Endothelial cell of umbilical vein (primary cell): Measurements from ENCODE around the gene XKR8. TPM values are rescaled to one million over a fixed set of nuclear protein-coding genes. Genes with fewer than 3 reads are reported as not detected.

Experiments
- BruUV-seq: library from RNA; stranded (reverse); fragments of 400-500 nt; replicated peaks from 2 replicates; lab custom pipeline; 2021; lab: Mats Ljungman, UMichigan
- CTCF ChIA-PET: fragments of 300-600, 350-600 bp; sonication (Branson Sonifier 250); formaldehyde crosslinking; loops from one replicate; lab custom pipeline; 2021; ENCODE audit warnings: antibody characterized with exemption, inconsistent platforms; lab: Charles Lee
- POLR2A ChIA-PET: fragments of 300-600, 350-600 bp; sonication (Branson Sonifier 250); formaldehyde crosslinking; loops from one replicate; lab custom pipeline; 2021; ENCODE audit warnings: antibody characterized with exemption, inconsistent platforms; lab: Charles Lee
- DNase-seq: peaks from one replicate; pipeline ENCODE4 v3.0.0-alpha.2; 2011; ENCODE audit warnings: low read depth, low spot score
- FAIRE-seq: peaks from 2 replicates; lab custom pipeline; 2011; peaks lifted over from hg19 to GRCh38; lab: Jason Lieb, UNC
- H2AFZ ChIP-seq: 2 replicates; pipeline ENCODE4 v1.6.0; 2012; ENCODE audit warnings: low read depth, low read length, control low read depth, inconsistent platforms
- H3K27ac ChIP-seq: 2 replicates; pipeline ENCODE4 v1.5.1; 2011; ENCODE audit warnings: low read depth, mild to moderate bottlenecking, control low read depth, low read length, moderate library complexity; ENCODE audit not compliant: insufficient read depth
- H3K27me3 ChIP-seq, 2 experiments: 2 replicates each; pipeline versions ENCODE4 v1.6.0 to v1.6.1; 2011; ENCODE audit warnings: low read length in 2 of 2, mixed read lengths in 1 of 2; ENCODE audit not compliant: control insufficient read depth in 2 of 2, insufficient read depth in 2 of 2
- H3K36me3 ChIP-seq, 2 experiments: 2 replicates in 1 of 2; 3 replicates in 1 of 2; pipeline ENCODE4 v1.5.1; 2011; ENCODE audit warnings: low read length in 2 of 2, mild to moderate bottlenecking in 1 of 2, moderate library complexity in 1 of 2; ENCODE audit not compliant: control insufficient read depth in 2 of 2, insufficient read depth in 2 of 2; ENCODE audit errors: extremely low read depth in 1 of 2
- H3K4me1 ChIP-seq: 3 replicates; pipeline ENCODE4 v1.5.1; 2011; ENCODE audit warnings: mild to moderate bottlenecking, low read length; ENCODE audit not compliant: control insufficient read depth, insufficient read depth; ENCODE audit errors: extremely low read depth
- H3K4me2 ChIP-seq: 2 replicates; pipeline ENCODE4 v1.6.1; 2011; ENCODE audit warnings: low read length, control low read depth, mixed read lengths; ENCODE audit not compliant: insufficient read depth
- H3K4me3 ChIP-seq, 3 experiments: fragments of 200-600 bp in 1 of 3; sonication (generic), shearing (Covaris generic) in 1 of 3; replicated peaks in 1 of 3; 2 replicates each; pipeline ENCODE4 v1.5.1; 2011 to 2016; ENCODE audit warnings: control low read depth in 3 of 3, low read length in 3 of 3, mild to moderate bottlenecking in 2 of 3, inconsistent platforms in 1 of 3, low read depth in 1 of 3, moderate library complexity in 1 of 3; ENCODE audit not compliant: insufficient read depth in 1 of 3
- H3K79me2 ChIP-seq: 2 replicates; pipeline ENCODE4 v1.6.0; 2012; ENCODE audit warnings: low read length, inconsistent platforms; ENCODE audit not compliant: control insufficient read depth, insufficient read depth
- H3K9ac ChIP-seq: replicated peaks from 2 replicates; pipeline ENCODE3; 2011; ENCODE audit warnings: low read length, control low read depth; ENCODE audit not compliant: insufficient read depth; ENCODE audit errors: extremely low read depth
- H3K9me1 ChIP-seq: replicated peaks from 3 replicates; pipeline ENCODE4 v1.6.0; 2011; ENCODE audit warnings: mild to moderate bottlenecking, low read length; ENCODE audit not compliant: control insufficient read depth, insufficient read depth; ENCODE audit errors: extremely low read depth
- H3K9me3 ChIP-seq: replicated peaks from 2 replicates; pipeline ENCODE4 v1.5.1; 2012; ENCODE audit warnings: low read length, inconsistent platforms; ENCODE audit not compliant: control insufficient read depth, insufficient read depth
- H4K20me1 ChIP-seq: replicated peaks from 2 replicates; pipeline ENCODE3; 2011; ENCODE audit warnings: mild to moderate bottlenecking, low read length; ENCODE audit not compliant: control insufficient read depth, insufficient read depth; ENCODE audit errors: extremely low read depth
- EZH2 ChIP-seq: IDR thresholded peaks from 2 replicates; pipeline ENCODE4 v1.6.1; 2012; ENCODE audit warnings: borderline replicate concordance, low read depth, mild to moderate bottlenecking, moderate library complexity, low read length, inconsistent platforms; ENCODE audit not compliant: severe bottlenecking
- FOS ChIP-seq: IDR thresholded peaks from 2 replicates; pipeline ENCODE4 v1.6.1; 2011; ENCODE audit warnings: mild to moderate bottlenecking, low read length, moderate library complexity, borderline replicate concordance; ENCODE audit not compliant: insufficient read depth
- GATA2 ChIP-seq: IDR thresholded peaks from 2 replicates; pipeline ENCODE4 v1.7.0; 2011; ENCODE audit warnings: low read depth, mild to moderate bottlenecking, moderate library complexity, mixed read lengths, low read length; ENCODE audit not compliant: insufficient read length, insufficient read depth
- JUN ChIP-seq: IDR thresholded peaks from 2 replicates; pipeline ENCODE4 v1.6.1; 2011; ENCODE audit warnings: borderline replicate concordance, low read depth; ENCODE audit not compliant: insufficient read length, insufficient read depth
- MYC ChIP-seq: IDR thresholded peaks from one replicate; pipeline ENCODE4 v1.6.1; 2011; ENCODE audit warnings: mild to moderate bottlenecking, low read depth, low read length
- POLR2A ChIP-seq: IDR thresholded peaks from 2 replicates; pipeline ENCODE4 v1.6.1; 2012; ENCODE audit warnings: low read depth, mild to moderate bottlenecking, control low read depth, low read length
- POLR2AphosphoS5 ChIP-seq: IDR thresholded peaks from 2 replicates; pipeline ENCODE4 v1.6.1; 2012; ENCODE audit warnings: low read depth, mild to moderate bottlenecking, control low read depth, low read length, moderate library complexity; ENCODE audit not compliant: insufficient read depth
- dilution Hi-C: fragments of 300-500 bp; cut with MboI; formaldehyde crosslinking; loops from one replicate; pipeline ENCODE4 v1.15.0; 2019; ENCODE audit warnings: low sequenced_read_pairs; ENCODE audit not compliant: extremely low pct_ligation_motif_present
- intact Hi-C: fragments of 100-400 bp; cut with micrococcal nuclease; formaldehyde crosslinking; loops from one replicate; pipeline ENCODE4 v1.10.0; 2022
- polyA plus RNA-seq, 4 experiments: library from polyadenylated mRNA; depleted of rRNA in 3 of 4; stranded (reverse) in 3 of 4; unstranded in 1 of 4; fragments of >200 nt; gene quantifications; 2 replicates each; pipeline versions ENCODE4 v1.2.1 to v1.2.3, GENCODE V29; 2011 to 2012; ENCODE audit warnings: missing spikeins in 1 of 4
- total RNA-seq: library from RNA; stranded (reverse); gene quantifications from 2 replicates; pipeline ENCODE4 v1.2.3, GENCODE V29; 2021
- TF ChIP-seq, protein P1 (sequence below), 2 donors: IDR thresholded peaks; 1 replicate in 1 of 2; 2 replicates in 1 of 2; pipeline ENCODE4 v1.5.1; 2011; ENCODE audit warnings: low read length in 2 of 2, mild to moderate bottlenecking in 2 of 2, moderate library complexity in 2 of 2, control low read depth in 1 of 2, inconsistent platforms in 1 of 2, low read depth in 1 of 2; ENCODE audit not compliant: insufficient read depth in 1 of 2; ENCODE audit errors: extremely low read depth in 1 of 2
- TF ChIP-seq, protein P2 (sequence below): IDR thresholded peaks from 2 replicates; pipeline ENCODE4 v1.6.1; 2011; ENCODE audit not compliant: insufficient read depth, insufficient read length

XKR8 gene
- total and polyA plus RNA-seq, 2 donors (not counting 3 experiments of a cell fraction or from before 2014, with no cell fraction given), result 10.0 to 13.1 TPM

DNA sequence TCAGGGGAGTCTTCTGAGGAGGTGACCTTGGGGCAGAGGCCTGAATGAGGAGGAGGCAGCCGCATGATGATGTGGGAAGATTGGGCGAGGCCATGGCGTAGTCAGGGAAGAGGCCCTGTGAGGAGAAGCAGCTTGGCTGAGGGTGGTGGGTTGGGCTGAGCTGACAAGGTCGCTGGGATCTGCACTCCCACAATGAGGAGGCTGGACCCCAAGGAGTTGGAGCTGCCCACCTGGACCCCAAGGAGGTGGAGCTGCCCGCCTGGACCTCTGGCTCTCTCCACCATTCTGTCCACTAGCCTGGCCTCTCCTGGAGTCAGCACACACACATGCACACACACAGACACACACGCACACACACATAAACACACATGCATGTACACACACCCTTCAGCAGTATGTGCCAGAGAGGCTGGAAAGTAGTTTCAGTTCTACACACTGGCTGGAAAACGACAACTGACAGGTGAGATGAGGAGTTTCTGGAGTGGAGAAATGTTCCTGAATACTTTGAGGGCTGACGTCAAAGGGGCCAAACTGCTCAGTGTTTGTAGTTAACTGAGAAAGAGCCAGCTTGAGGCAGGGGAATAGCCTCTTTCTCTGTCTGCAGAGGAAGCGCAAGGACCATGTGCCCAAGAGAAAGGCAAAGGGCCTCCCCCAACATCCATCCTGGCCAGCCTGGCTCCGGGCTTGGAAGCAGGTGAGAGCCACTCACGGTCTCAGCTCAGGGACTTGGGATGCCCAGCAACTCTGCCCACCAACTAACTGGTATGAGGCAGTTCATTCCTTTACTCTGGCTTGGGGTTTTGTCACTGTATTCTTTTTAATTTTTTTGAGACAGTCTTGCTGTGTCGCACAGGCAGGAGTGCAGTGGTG, 17.9 kb upstream of the XKR8 start:
- dilution Hi-C loops (no loop called here), intact Hi-C loops (loop anchor here (2.0 kb wide), 1 partner anchor 267 kb away; no protein-coding TSS in a partner anchor)
- DNase-seq (no peak), FAIRE-seq (no peak)
- ChIA-PET CTCF (interaction anchor here (0.9 to 3.2 kb wide), 7 partner anchors 10 to 150 kb away, joined by 3 to 14 read pairs (median 4); no protein-coding TSS in a partner anchor), POLR2A (no interaction called here)
- no peak for TF ChIP-seq JUN
- TF ChIP-seq POLR2AphosphoS5, result no peak
- no peak for TF ChIP-seq POLR2A
- TF ChIP-seq FOS, result no peak
- no peak for TF ChIP-seq GATA2
- no peak for TF ChIP-seq MYC
- TF ChIP-seq, protein P1, sequence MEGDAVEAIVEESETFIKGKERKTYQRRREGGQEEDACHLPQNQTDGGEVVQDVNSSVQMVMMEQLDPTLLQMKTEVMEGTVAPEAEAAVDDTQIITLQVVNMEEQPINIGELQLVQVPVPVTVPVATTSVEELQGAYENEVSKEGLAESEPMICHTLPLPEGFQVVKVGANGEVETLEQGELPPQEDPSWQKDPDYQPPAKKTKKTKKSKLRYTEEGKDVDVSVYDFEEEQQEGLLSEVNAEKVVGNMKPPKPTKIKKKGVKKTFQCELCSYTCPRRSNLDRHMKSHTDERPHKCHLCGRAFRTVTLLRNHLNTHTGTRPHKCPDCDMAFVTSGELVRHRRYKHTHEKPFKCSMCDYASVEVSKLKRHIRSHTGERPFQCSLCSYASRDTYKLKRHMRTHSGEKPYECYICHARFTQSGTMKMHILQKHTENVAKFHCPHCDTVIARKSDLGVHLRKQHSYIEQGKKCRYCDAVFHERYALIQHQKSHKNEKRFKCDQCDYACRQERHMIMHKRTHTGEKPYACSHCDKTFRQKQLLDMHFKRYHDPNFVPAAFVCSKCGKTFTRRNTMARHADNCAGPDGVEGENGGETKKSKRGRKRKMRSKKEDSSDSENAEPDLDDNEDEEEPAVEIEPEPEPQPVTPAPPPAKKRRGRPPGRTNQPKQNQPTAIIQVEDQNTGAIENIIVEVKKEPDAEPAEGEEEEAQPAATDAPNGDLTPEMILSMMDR (IDR thresholded peaks at IDR 0.05; ENCODE audit: extremely low read depth in 1 of 2, insufficient read depth in 1 of 2, low read depth in 1 of 2, low read length in 2 of 2), result no peak
- no peak for TF ChIP-seq EZH2
- TF ChIP-seq, protein P2, sequence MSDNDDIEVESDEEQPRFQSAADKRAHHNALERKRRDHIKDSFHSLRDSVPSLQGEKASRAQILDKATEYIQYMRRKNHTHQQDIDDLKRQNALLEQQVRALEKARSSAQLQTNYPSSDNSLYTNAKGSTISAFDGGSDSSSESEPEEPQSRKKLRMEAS, result no peak
- peaks cover 7% of the 10 kb centered on the region for H3K4me1 ChIP-seq
- no peak overlapping the region for H3K4me3 ChIP-seq
- no peaks in the 10 kb centered on the region for H3K36me3 ChIP-seq
- no peak overlapping the region for H3K4me2 ChIP-seq
- H3K79me2 ChIP-seq, result no peaks in the 10 kb centered on the region
- no peaks in the 10 kb centered on the region for H4K20me1 ChIP-seq
- no peaks in the 10 kb centered on the region for H3K9me3 ChIP-seq
- no peaks in the 10 kb centered on the region for H3K9me1 ChIP-seq
- H2AFZ ChIP-seq, result no peak overlapping the region
- H3K27me3 ChIP-seq, result peaks cover 0 to 2% of the 10 kb centered on the region in 2 experiments
- H3K9ac ChIP-seq, result no peak overlapping the region
- H3K27ac ChIP-seq, result no peak overlapping the region
- BruUV-seq, result no TSS peak
